SK-N-SH treated with all-trans-retinoic acid at 6 μM for 48 hours (cell line): ENCODE data around the gene C3orf85.

ENCODE experiments used
- ATAC-seq: fragments of 200-7000 bp; cut with Tn5 transposase; 3 replicates; pipeline ENCODE4 v1.9.1; 2020; ENCODE audit warnings: mild to moderate bottlenecking, moderate library complexity
- ARNTL ChIP-seq: fragments of 450-650 bp; formaldehyde crosslinking; IDR thresholded peaks from 2 replicates; pipeline ENCODE4 v1.5.0; 2020; ENCODE audit warnings: low read depth, mild to moderate bottlenecking, moderate library complexity, borderline replicate concordance
- BACH2 ChIP-seq: fragments of 250-450 bp; sonication (Bioruptor Pico); IDR thresholded peaks from 2 replicates; pipeline ENCODE4 v1.9.0; 2021; ENCODE audit warnings: mild to moderate bottlenecking, borderline replicate concordance
- CREB5 ChIP-seq: fragments of 250-450 bp; sonication (Bioruptor Pico); IDR thresholded peaks from 2 replicates; pipeline ENCODE4 v1.5.1; 2020; ENCODE audit warnings: low read depth, mild to moderate bottlenecking, moderate library complexity
- CSDC2 ChIP-seq: fragments of 250-450 bp; sonication (Bioruptor Pico); IDR thresholded peaks from 2 replicates; pipeline ENCODE4 v1.5.0; 2020; ENCODE audit warnings: mild to moderate bottlenecking, moderate library complexity
- CSRNP3 ChIP-seq: fragments of 250-450 bp; sonication (Bioruptor Pico); IDR thresholded peaks from 2 replicates; pipeline ENCODE4 v1.5.1; 2021; ENCODE audit warnings: mild to moderate bottlenecking, moderate library complexity
- ESRRG ChIP-seq: fragments of 250-450 bp; sonication (Bioruptor Pico); IDR thresholded peaks from 2 replicates; pipeline ENCODE4 v1.6.1; 2021; ENCODE audit warnings: mild to moderate bottlenecking
- GLIS3 ChIP-seq: fragments of 250-450 bp; sonication (Bioruptor Pico); IDR thresholded peaks from 2 replicates; pipeline ENCODE4 v1.5.0; 2020; ENCODE audit warnings: mild to moderate bottlenecking, moderate library complexity
- ISL1 ChIP-seq: fragments of 250-450 bp; sonication (Bioruptor Pico); IDR thresholded peaks from 2 replicates; pipeline ENCODE4 v2.1.2; 2022; ENCODE audit warnings: mild to moderate bottlenecking, moderate library complexity
- OSR1 ChIP-seq: fragments of 250-450 bp; sonication (Bioruptor Pico); IDR thresholded peaks from 2 replicates; pipeline ENCODE4 v1.8.0; 2022; ENCODE audit warnings: moderate library complexity, mild to moderate bottlenecking, inconsistent platforms
- PATZ1 ChIP-seq: fragments of 250-450 bp; sonication (Bioruptor Pico); IDR thresholded peaks from 2 replicates; pipeline ENCODE4 v1.8.0; 2020; ENCODE audit warnings: mild to moderate bottlenecking, moderate library complexity, borderline replicate concordance
- POU6F1 ChIP-seq: fragments of 250-450 bp; sonication (Bioruptor Pico); IDR thresholded peaks from 2 replicates; pipeline ENCODE4 v1.8.0; 2021; ENCODE audit warnings: low read depth, mild to moderate bottlenecking, moderate library complexity, borderline replicate concordance
- PPARA ChIP-seq: fragments of 250-450 bp; sonication (Bioruptor Pico); IDR thresholded peaks from 2 replicates; pipeline ENCODE4 v1.5.0; 2020; ENCODE audit warnings: mild to moderate bottlenecking, borderline replicate concordance
- RARB ChIP-seq: fragments of 250-450 bp; sonication (Bioruptor Pico); IDR thresholded peaks from 2 replicates; pipeline ENCODE4 v1.8.0; 2021; ENCODE audit warnings: mild to moderate bottlenecking, moderate library complexity
- SNAI2 ChIP-seq: fragments of 250-450 bp; sonication (Bioruptor Pico); IDR thresholded peaks from 2 replicates; pipeline ENCODE4 v1.5.0; 2020; ENCODE audit warnings: mild to moderate bottlenecking, moderate library complexity
- TCF4 ChIP-seq: fragments of 250-450 bp; sonication (Bioruptor Pico); IDR thresholded peaks from 2 replicates; pipeline ENCODE4 v1.8.0; 2021; ENCODE audit warnings: mild to moderate bottlenecking, moderate library complexity, borderline replicate concordance
- TOX ChIP-seq: fragments of 250-450 bp; sonication (Bioruptor Pico); IDR thresholded peaks from 2 replicates; pipeline ENCODE4 v1.8.0; 2021; ENCODE audit warnings: mild to moderate bottlenecking, moderate library complexity, borderline replicate concordance
- TSHZ2 ChIP-seq: fragments of 250-450 bp; sonication (Bioruptor Pico); IDR thresholded peaks from 2 replicates; pipeline ENCODE4 v1.5.0; 2020; ENCODE audit warnings: mild to moderate bottlenecking, moderate library complexity
- ZC3H10 ChIP-seq: fragments of 250-450 bp; sonication (Bioruptor Pico); IDR thresholded peaks from 2 replicates; pipeline ENCODE4 v1.5.1; 2021; ENCODE audit warnings: mild to moderate bottlenecking, moderate library complexity
- ZFP3 ChIP-seq: fragments of 250-450 bp; sonication (Bioruptor Pico); IDR thresholded peaks from 2 replicates; pipeline ENCODE4 v1.5.0; 2020; ENCODE audit warnings: mild to moderate bottlenecking, moderate library complexity
- ZFP30 ChIP-seq: fragments of 450-650 bp; formaldehyde crosslinking; IDR thresholded peaks from 2 replicates; pipeline ENCODE4 v1.5.0; 2022; ENCODE audit warnings: mild to moderate bottlenecking, moderate library complexity
- ZNF565 ChIP-seq: fragments of 450-650 bp; formaldehyde crosslinking; conservative IDR thresholded peaks from 2 replicates; pipeline ENCODE4 v1.5.0; 2020; ENCODE audit warnings: low read depth, mild to moderate bottlenecking, moderate library complexity
- ZNF70 ChIP-seq: fragments of 450-650 bp; formaldehyde crosslinking; IDR thresholded peaks from 2 replicates; pipeline ENCODE4 v1.5.0; 2020; ENCODE audit warnings: mild to moderate bottlenecking, moderate library complexity
- ZNF8 ChIP-seq: fragments of 450-650 bp; formaldehyde crosslinking; IDR thresholded peaks from 2 replicates; pipeline ENCODE4 v1.5.0; 2020; ENCODE audit warnings: mild to moderate bottlenecking, moderate library complexity

The C3orf85 gene

GRCh38 chr3:109143646-109144045 lies 7.1 kb downstream of the C3orf85 start:
- no peak for ATAC-seq
- TF ChIP-seq ARNTL (CRISPR knock-in tag): no peak
- no peak for TF ChIP-seq TCF4 (CRISPR knock-in tag)
- TF ChIP-seq BACH2 (CRISPR knock-in tag): no peak
- TF ChIP-seq CSDC2 (CRISPR knock-in tag): no peak
- TF ChIP-seq ZC3H10 (CRISPR knock-in tag): no peak
- TF ChIP-seq GLIS3 (CRISPR knock-in tag): no peak
- TF ChIP-seq RARB (CRISPR knock-in tag): no peak
- no peak for TF ChIP-seq PPARA (CRISPR knock-in tag)
- TF ChIP-seq, all 23 proteins: peak for 0

- TF ChIP-seq ZFP30 (CRISPR knock-in tag) (no peak), ISL1 (CRISPR knock-in tag) (no peak), ESRRG (no peak), POU6F1 (CRISPR knock-in tag) (no peak), GLIS3 (CRISPR knock-in tag) (no peak)
- no peak for ATAC-seq
Measured at GRCh38 chr3:109149078-109149477, 12.6 kb downstream of the C3orf85 start.

- no peak for TF ChIP-seq ZFP3 (CRISPR knock-in tag)
- no peak for TF ChIP-seq ZNF8 (CRISPR knock-in tag)
- TF ChIP-seq ARNTL (CRISPR knock-in tag): no peak
Measured at GRCh38 chr3:109152320-109152719, 15.8 kb downstream of the C3orf85 start.

GRCh38 chr3:109154979-109155378 lies 18.5 kb downstream of the C3orf85 start:
- TF ChIP-seq BACH2 (CRISPR knock-in tag): no peak
- TF ChIP-seq PPARA (CRISPR knock-in tag): no peak
- TF ChIP-seq CREB5: no peak
- no peak for TF ChIP-seq TCF4 (CRISPR knock-in tag)
- TF ChIP-seq ZNF565 (CRISPR knock-in tag): no peak
- no peak for ATAC-seq

More at GRCh38 chr3:109152320-109152719, 15.8 kb downstream of the C3orf85 start:
- no peak for ATAC-seq

GRCh38 chr3:109155828-109156227 lies 19.3 kb downstream of the C3orf85 start:
- TF ChIP-seq CREB5: no peak
- no peak for TF ChIP-seq OSR1 (CRISPR knock-in tag)
- no peak for TF ChIP-seq TOX (CRISPR knock-in tag)
- TF ChIP-seq ESRRG: no peak
- no peak for TF ChIP-seq PPARA (CRISPR knock-in tag)
- TF ChIP-seq PATZ1 (CRISPR knock-in tag): no peak
- TF ChIP-seq ZNF565 (CRISPR knock-in tag): no peak
- TF ChIP-seq ZNF8 (CRISPR knock-in tag): no peak
- no peak for TF ChIP-seq TCF4 (CRISPR knock-in tag)
- no peak for TF ChIP-seq SNAI2 (CRISPR knock-in tag)
- TF ChIP-seq TSHZ2 (CRISPR knock-in tag): no peak
- TF ChIP-seq CSRNP3: no peak
- no peak for TF ChIP-seq ZC3H10 (CRISPR knock-in tag)
- TF ChIP-seq ZFP3 (CRISPR knock-in tag): no peak
- no peak for TF ChIP-seq BACH2 (CRISPR knock-in tag)
- TF ChIP-seq ZNF70 (CRISPR knock-in tag): no peak
- TF ChIP-seq ARNTL (CRISPR knock-in tag): no peak
- no peak for TF ChIP-seq CSDC2 (CRISPR knock-in tag)
- TF ChIP-seq RARB (CRISPR knock-in tag): no peak
- TF ChIP-seq, all 23 proteins: peak for 0
- ATAC-seq: no peak
